KMS-11 (cell line): ENCODE data around the gene ACOXL.
"Not testable (repeated sequence)": the region's sequence is repeated elsewhere in the genome, so short reads cannot be mapped to it uniquely, and the experiment has no call there.

Experiments used
- H2AFZ ChIP-seq: fragments of 200-600 bp; sonication (generic); 2 replicates; pipeline ENCODE4 v1.6.1; 2016; ENCODE audit warnings: antibody characterized with exemption, mixed run types, low read depth
- H3K27ac ChIP-seq: fragments of 200-600 bp; sonication (generic); 2 replicates; pipeline ENCODE4 v1.6.1; 2016; ENCODE audit warnings: mild to moderate bottlenecking, mixed run types
- H3K27me3 ChIP-seq: fragments of 200-600 bp; sonication (generic); 2 replicates; pipeline ENCODE4 v1.6.1; 2017; ENCODE audit warnings: mild to moderate bottlenecking, low read depth, mixed run types, moderate library complexity; ENCODE audit not compliant: insufficient read depth
- H3K36me3 ChIP-seq: fragments of 200-600 bp; sonication (generic); 2 replicates; pipeline ENCODE4 v1.6.1; 2017; ENCODE audit warnings: mild to moderate bottlenecking, mixed run types; ENCODE audit not compliant: insufficient read depth
- H3K4me1 ChIP-seq: fragments of 200-600 bp; sonication (generic); 2 replicates; pipeline ENCODE4 v1.6.1; 2016; ENCODE audit warnings: mild to moderate bottlenecking, low read depth, mixed run types; ENCODE audit not compliant: poor library complexity, severe bottlenecking
- H3K4me2 ChIP-seq: fragments of 200-600 bp; sonication (generic); 2 replicates; pipeline ENCODE4 v1.7.0; 2016; ENCODE audit warnings: mild to moderate bottlenecking, mixed run types
- H3K4me3 ChIP-seq: fragments of 200-600 bp; sonication (generic); IDR thresholded peaks from 2 replicates; pipeline ENCODE4 v1.6.1; 2017; ENCODE audit warnings: low read depth, low read length, mixed read lengths; ENCODE audit not compliant: insufficient read depth
- H3K79me2 ChIP-seq: fragments of 200-600 bp; sonication (generic); 2 replicates; pipeline ENCODE4 v1.6.1; 2016; ENCODE audit warnings: low read depth, mixed run types; ENCODE audit not compliant: insufficient read depth
- H3K9ac ChIP-seq: fragments of 200-600 bp; sonication (generic); 2 replicates; pipeline ENCODE4 v1.6.1; 2016; ENCODE audit warnings: mild to moderate bottlenecking, mixed run types
- H4K20me1 ChIP-seq: fragments of 200-600 bp; sonication (generic); 2 replicates; pipeline ENCODE4 v1.6.1; 2016; ENCODE audit warnings: mild to moderate bottlenecking, mixed run types; ENCODE audit not compliant: insufficient read depth
- CTCF ChIP-seq: fragments of 200-600 bp; sonication (generic); conservative IDR thresholded peaks from 2 replicates; pipeline ENCODE4 v1.6.1; 2017; ENCODE audit warnings: low read depth, mild to moderate bottlenecking, antibody characterized with exemption, low read length, moderate library complexity, mixed read lengths

ACOXL gene

GRCh38 chr2:110732422-110733413 is at the start of gene ACOXL:
Gene ACOXL, plus strand, starts transcription at chr2:110732573. Its CDS starts 35,817 bp downstream, at chr2:110768390.
- Histone ChIP-seq H3K27ac (peak within 1 kb of the TSS; percentile 44; the same call in 1 of the 2 replicates), H3K4me2 (peak within 1 kb of the TSS; percentile 71), H3K79me2 (peaks cover 50% of the 10 kb centered on the region), H3K27me3 (no peaks in the 10 kb centered on the region), H4K20me1 (no peaks in the 10 kb centered on the region), H3K36me3 (no peaks in the 10 kb centered on the region), H3K4me3 (no peak within 1 kb of the TSS), H3K9ac (peak within 1 kb of the TSS; percentile 44; the same call in 1 of the 2 replicates), H3K4me1 (peaks cover 45% of the 10 kb centered on the region), H2AFZ (peak within 1 kb of the TSS; percentile 69)
- TF ChIP-seq CTCF = no peak

GRCh38 chr2:110682872-110683271 is 49.5 kb upstream of the ACOXL start:
- no peaks in the 10 kb centered on the region for H4K20me1 ChIP-seq
- H3K9ac ChIP-seq = no peak overlapping the region
- H3K79me2 ChIP-seq = no peaks in the 10 kb centered on the region
- H3K27me3 ChIP-seq = no peaks in the 10 kb centered on the region
- H2AFZ ChIP-seq = no peak overlapping the region
- H3K4me1 ChIP-seq = peaks cover 10% of the 10 kb centered on the region
- TF ChIP-seq CTCF = no peak
- H3K4me3 ChIP-seq = no peak overlapping the region
- H3K4me2 ChIP-seq = no peak overlapping the region
- no peak overlapping the region for H3K27ac ChIP-seq
- H3K36me3 ChIP-seq = no peaks in the 10 kb centered on the region

- H3K9ac ChIP-seq = not testable (repeated sequence)
These were observed 44.4 kb upstream of the ACOXL start for GRCh38 chr2:110687775-110688484.

GRCh38 chr2:110688594-110689091 is 43.7 kb upstream of the ACOXL start:
- Histone ChIP-seq H4K20me1 (no peaks in the 10 kb centered on the region), H3K4me1 (no peaks in the 10 kb centered on the region), H3K4me3 (no peak overlapping the region), H3K79me2 (no peaks in the 10 kb centered on the region), H2AFZ (no peak overlapping the region), H3K27me3 (no peaks in the 10 kb centered on the region), H3K4me2 (no peak overlapping the region), H3K36me3 (no peaks in the 10 kb centered on the region), H3K27ac (no peak overlapping the region), H3K9ac (no peak overlapping the region)
- TF ChIP-seq CTCF = no peak

More at GRCh38 chr2:110687775-110688484, 44.4 kb upstream of the ACOXL start:
- not testable (repeated sequence) for H3K79me2 ChIP-seq, H4K20me1 ChIP-seq, H3K27me3 ChIP-seq, H2AFZ ChIP-seq, H3K4me1 ChIP-seq, H3K27ac ChIP-seq, H3K4me3 ChIP-seq, H3K36me3 ChIP-seq, H3K4me2 ChIP-seq
